DOHH2 (cell line): ENCODE data around the gene SCN10A.
A peak's percentile ranks its signal among the peaks of the same experiment; 100 is the strongest.

Experiments used
- H3F3A ChIP-seq: fragments of 200-600 bp; sonication (generic), shearing (Covaris generic); 2 replicates; pipeline ENCODE4 v1.6.0; 2016; ENCODE audit warnings: antibody characterized with exemption, mild to moderate bottlenecking; ENCODE audit not compliant: control insufficient read depth, insufficient read depth
- H3K27ac ChIP-seq: fragments of 200-600 bp; sonication (generic); 2 replicates; pipeline ENCODE4 v1.5.1; 2014; ENCODE audit warnings: low read depth, mild to moderate bottlenecking, low read length, moderate library complexity
- H3K27me3 ChIP-seq: fragments of 200-600 bp; sonication (generic); 2 replicates; pipeline ENCODE4 v1.6.1; 2014; ENCODE audit warnings: mild to moderate bottlenecking, low read length, mixed read lengths; ENCODE audit not compliant: control insufficient read depth
- H3K36me3 ChIP-seq: fragments of 200-600 bp; sonication (generic); 2 replicates; pipeline ENCODE4 v1.6.1; 2014; ENCODE audit warnings: mild to moderate bottlenecking, low read length, moderate library complexity, mixed read lengths; ENCODE audit not compliant: control insufficient read depth
- H3K4me1 ChIP-seq: fragments of 200-600 bp; sonication (generic); 2 replicates; pipeline ENCODE4 v1.6.1; 2014; ENCODE audit warnings: mild to moderate bottlenecking, low read length, mixed read lengths; ENCODE audit not compliant: control insufficient read depth
- H3K4me2 ChIP-seq: fragments of 200-600 bp; sonication (generic); 2 replicates; pipeline ENCODE4 v1.6.0; 2014; ENCODE audit warnings: mild to moderate bottlenecking, low read length, moderate library complexity
- H3K4me3 ChIP-seq: fragments of 200-600 bp; sonication (generic); 2 replicates; pipeline ENCODE4 v1.5.1; 2014; ENCODE audit warnings: mild to moderate bottlenecking, low read length, mixed read lengths
- H3K79me2 ChIP-seq: fragments of 200-600 bp; sonication (generic); 2 replicates; pipeline ENCODE4 v1.6.1; 2014; ENCODE audit warnings: mild to moderate bottlenecking, low read length, mixed read lengths; ENCODE audit not compliant: control insufficient read depth
- H3K9me2 ChIP-seq: fragments of 200-600 bp; sonication (generic); replicated peaks from 2 replicates; pipeline ENCODE4 v1.6.1; 2014; ENCODE audit warnings: mild to moderate bottlenecking, low read length, mixed read lengths; ENCODE audit not compliant: control insufficient read depth
- H3K9me3 ChIP-seq: fragments of 200-600 bp; sonication (generic); 2 replicates; pipeline ENCODE4 v1.6.1; 2014; ENCODE audit warnings: antibody characterized with exemption, low read length, mixed read lengths; ENCODE audit not compliant: control insufficient read depth, insufficient read depth
- H4K20me1 ChIP-seq: fragments of 200-600 bp; sonication (generic); 2 replicates; pipeline ENCODE4 v1.6.0; 2014; ENCODE audit warnings: low read depth, mild to moderate bottlenecking, antibody characterized with exemption, low read length, moderate library complexity; ENCODE audit not compliant: control insufficient read depth, insufficient read depth
- EZH2phosphoT487 ChIP-seq: fragments of 200-600 bp; sonication (generic); IDR thresholded peaks from 2 replicates; pipeline ENCODE4 v1.6.1; 2017; ENCODE audit warnings: borderline replicate concordance, mild to moderate bottlenecking, antibody characterized with exemption, low read length, moderate library complexity, mixed read lengths
- TF ChIP-seq, protein P1 (sequence below): fragments of 200-600 bp; sonication (generic); IDR thresholded peaks from one replicate; pipeline ENCODE4 v1.5.1; 2014; ENCODE audit warnings: antibody characterized with exemption, mild to moderate bottlenecking, low read depth, low read length; ENCODE audit not compliant: poor library complexity, severe bottlenecking

SCN10A gene

DNA sequence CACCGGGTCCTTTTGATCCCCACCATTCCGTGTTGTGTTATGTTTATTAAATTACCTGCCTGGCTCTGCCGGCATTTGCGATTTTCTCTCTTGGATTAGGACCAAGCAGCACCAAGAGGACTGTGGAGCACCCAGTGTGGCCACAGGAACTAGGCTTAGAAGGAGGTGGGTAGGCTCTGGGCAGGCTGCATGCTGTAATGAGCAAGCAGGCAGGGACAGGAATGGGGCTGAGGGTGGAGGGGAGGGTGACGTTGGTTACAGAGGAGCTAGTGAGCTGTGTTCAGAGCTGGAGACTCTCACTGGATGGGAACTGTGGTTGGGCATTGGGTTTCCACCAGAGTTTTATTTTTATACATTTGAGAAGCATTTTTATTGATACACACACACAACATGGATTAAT lies 158.6 kb downstream of the SCN10A start:
- Histone ChIP-seq H3K9me3 (no peaks in the 10 kb centered on the region), H3K4me1 (no peaks in the 10 kb centered on the region), H3K27me3 (peaks cover 16% of the 10 kb centered on the region), H3K79me2 (no peaks in the 10 kb centered on the region), H3K36me3 (no peaks in the 10 kb centered on the region), H3K27ac (no peak overlapping the region), H4K20me1 (no peaks in the 10 kb centered on the region), H3K4me2 (no peak overlapping the region), H3K4me3 (no peak overlapping the region), H3F3A (no peaks in the 10 kb centered on the region), H3K9me2 (no peaks in the 10 kb centered on the region)
- no peak for TF ChIP-seq EZH2phosphoT487
- TF ChIP-seq, protein P1, sequence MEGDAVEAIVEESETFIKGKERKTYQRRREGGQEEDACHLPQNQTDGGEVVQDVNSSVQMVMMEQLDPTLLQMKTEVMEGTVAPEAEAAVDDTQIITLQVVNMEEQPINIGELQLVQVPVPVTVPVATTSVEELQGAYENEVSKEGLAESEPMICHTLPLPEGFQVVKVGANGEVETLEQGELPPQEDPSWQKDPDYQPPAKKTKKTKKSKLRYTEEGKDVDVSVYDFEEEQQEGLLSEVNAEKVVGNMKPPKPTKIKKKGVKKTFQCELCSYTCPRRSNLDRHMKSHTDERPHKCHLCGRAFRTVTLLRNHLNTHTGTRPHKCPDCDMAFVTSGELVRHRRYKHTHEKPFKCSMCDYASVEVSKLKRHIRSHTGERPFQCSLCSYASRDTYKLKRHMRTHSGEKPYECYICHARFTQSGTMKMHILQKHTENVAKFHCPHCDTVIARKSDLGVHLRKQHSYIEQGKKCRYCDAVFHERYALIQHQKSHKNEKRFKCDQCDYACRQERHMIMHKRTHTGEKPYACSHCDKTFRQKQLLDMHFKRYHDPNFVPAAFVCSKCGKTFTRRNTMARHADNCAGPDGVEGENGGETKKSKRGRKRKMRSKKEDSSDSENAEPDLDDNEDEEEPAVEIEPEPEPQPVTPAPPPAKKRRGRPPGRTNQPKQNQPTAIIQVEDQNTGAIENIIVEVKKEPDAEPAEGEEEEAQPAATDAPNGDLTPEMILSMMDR: no peak

DNA sequence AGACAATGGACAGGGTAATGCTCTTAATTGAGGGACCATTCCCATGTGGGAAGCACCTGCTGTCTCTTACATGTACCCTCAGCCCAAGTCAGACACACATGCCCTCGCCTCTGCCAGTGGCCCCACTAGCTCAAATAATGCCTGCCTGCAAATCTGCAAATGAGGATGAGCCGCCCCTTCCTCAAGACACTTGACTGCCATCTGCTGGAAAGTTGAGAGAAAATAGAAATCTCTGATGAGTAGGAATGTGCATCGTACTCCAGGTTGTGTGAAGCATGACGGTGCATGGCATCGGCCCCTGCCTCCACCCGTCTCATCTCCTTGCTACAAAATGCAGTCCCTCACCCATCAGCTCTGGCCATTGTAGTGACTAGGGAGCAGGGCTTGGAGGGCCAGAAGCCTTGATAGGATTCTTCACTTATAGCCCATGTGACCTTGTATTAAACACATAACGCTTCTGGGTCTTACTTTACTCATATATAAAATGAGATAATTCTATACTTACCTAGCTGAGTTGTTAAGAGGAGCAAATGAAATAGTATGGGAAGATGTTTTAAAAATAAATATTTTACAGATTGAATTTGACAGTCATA lies 160.2 kb downstream of the SCN10A start:
- Histone ChIP-seq H3K27me3 (peaks cover 16% of the 10 kb centered on the region), H4K20me1 (no peaks in the 10 kb centered on the region), H3K4me2 (no peak overlapping the region), H3K27ac (no peak overlapping the region), H3K79me2 (no peaks in the 10 kb centered on the region), H3K4me3 (no peak overlapping the region), H3K9me3 (no peaks in the 10 kb centered on the region), H3F3A (no peaks in the 10 kb centered on the region), H3K9me2 (no peaks in the 10 kb centered on the region), H3K36me3 (no peaks in the 10 kb centered on the region), H3K4me1 (no peaks in the 10 kb centered on the region)
- no peak for TF ChIP-seq EZH2phosphoT487
- TF ChIP-seq, protein P1: peak; percentile 57

DNA sequence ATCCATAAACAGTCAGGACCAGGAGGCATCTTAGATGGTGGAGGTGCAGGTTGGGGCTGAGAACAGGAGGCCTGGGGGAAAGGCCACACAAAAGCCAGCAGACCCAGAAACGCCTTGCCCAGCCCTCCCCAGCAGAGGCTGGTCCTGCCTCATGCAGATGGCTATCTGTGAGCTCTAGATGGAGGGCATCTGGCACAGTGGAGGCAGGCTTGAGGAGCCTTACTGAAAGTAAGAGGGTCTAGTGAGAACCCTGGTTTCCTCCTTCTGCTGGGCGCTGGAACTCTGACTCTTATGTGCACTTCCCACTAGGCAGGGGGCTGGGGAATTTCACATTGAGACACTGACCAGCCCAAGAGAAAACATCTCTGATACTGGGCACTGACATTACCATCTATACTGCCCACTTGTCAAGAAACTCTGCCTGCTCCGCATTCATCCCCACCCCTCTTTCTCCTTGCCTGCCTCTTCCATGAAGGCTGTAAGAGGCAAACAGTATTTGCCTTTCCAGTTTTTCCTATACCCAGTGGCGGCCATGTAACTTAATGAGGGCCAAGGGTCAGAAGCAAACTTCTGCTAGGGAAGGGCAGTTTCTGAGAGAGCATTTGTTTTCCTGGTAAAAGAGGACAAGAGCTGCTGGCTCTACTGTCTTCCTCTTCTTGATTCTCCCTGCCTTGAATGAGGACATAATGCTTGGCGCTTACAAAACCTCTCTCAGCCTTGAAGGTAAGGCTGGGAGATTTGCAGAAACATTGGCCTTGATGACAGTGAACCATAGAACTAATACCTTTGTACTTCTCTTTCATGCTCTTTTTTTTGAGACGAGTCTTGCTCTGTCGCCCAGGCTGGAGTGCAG lies 162.1 kb downstream of the SCN10A start:
- no peaks in the 10 kb centered on the region for H3K79me2 ChIP-seq
- 0 out of 2 replicates have a peak, but pooled peaks cover 3% of the 10 kb centered on the region for H3F3A ChIP-seq
- H3K4me1 ChIP-seq: no peaks in the 10 kb centered on the region; the same call in 1 of the 2 replicates
- no peaks in the 10 kb centered on the region for H3K9me3 ChIP-seq
- no peak overlapping the region for H3K4me2 ChIP-seq
- no peaks in the 10 kb centered on the region for H4K20me1 ChIP-seq
- peaks cover 23% of the 10 kb centered on the region for H3K27me3 ChIP-seq
- H3K4me3 ChIP-seq: no peak overlapping the region
- H3K36me3 ChIP-seq: no peaks in the 10 kb centered on the region
- TF ChIP-seq EZH2phosphoT487: no peak
- TF ChIP-seq, protein P1: no peak
- no peaks in the 10 kb centered on the region for H3K9me2 ChIP-seq
- H3K27ac ChIP-seq: no peak overlapping the region
